Sigmoid colon (tissue), 4 donors: Measurements from ENCODE around the gene PELI2.

ENCODE experiments used
- POLR2A ChIP-seq, 2 donors: fragments of 450-650 bp; IDR thresholded peaks; one replicate each; pipeline ENCODE4 v1.6.1; 2016; ENCODE audit warnings: antibody characterized with exemption in 2 of 2, mild to moderate bottlenecking in 2 of 2, moderate library complexity in 2 of 2
- POLR2AphosphoS5 ChIP-seq, 4 donors: sonication (generic); formaldehyde crosslinking; IDR thresholded peaks; one replicate each; pipeline ENCODE4 v1.6.1; 2017; ENCODE audit warnings: antibody characterized with exemption in 4 of 4
- TF ChIP-seq, protein P1 (sequence below), 4 experiments: fragments of 450-650 bp in 3 of 4; fragments of 200-600 bp in 1 of 4; IDR thresholded peaks; one replicate each; pipeline ENCODE4 v1.5.1; 2016 to 2019; ENCODE audit warnings: antibody characterized with exemption in 4 of 4, mild to moderate bottlenecking in 3 of 4, moderate library complexity in 2 of 4

GRCh38 chr14:56168007-56168616 lies 49.9 kb downstream of the PELI2 start:
- TF ChIP-seq, protein P1, sequence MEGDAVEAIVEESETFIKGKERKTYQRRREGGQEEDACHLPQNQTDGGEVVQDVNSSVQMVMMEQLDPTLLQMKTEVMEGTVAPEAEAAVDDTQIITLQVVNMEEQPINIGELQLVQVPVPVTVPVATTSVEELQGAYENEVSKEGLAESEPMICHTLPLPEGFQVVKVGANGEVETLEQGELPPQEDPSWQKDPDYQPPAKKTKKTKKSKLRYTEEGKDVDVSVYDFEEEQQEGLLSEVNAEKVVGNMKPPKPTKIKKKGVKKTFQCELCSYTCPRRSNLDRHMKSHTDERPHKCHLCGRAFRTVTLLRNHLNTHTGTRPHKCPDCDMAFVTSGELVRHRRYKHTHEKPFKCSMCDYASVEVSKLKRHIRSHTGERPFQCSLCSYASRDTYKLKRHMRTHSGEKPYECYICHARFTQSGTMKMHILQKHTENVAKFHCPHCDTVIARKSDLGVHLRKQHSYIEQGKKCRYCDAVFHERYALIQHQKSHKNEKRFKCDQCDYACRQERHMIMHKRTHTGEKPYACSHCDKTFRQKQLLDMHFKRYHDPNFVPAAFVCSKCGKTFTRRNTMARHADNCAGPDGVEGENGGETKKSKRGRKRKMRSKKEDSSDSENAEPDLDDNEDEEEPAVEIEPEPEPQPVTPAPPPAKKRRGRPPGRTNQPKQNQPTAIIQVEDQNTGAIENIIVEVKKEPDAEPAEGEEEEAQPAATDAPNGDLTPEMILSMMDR (IDR thresholded peaks at IDR 0.05), result no peak
- TF ChIP-seq POLR2A (IDR thresholded peaks at IDR 0.05) (no peak), POLR2AphosphoS5 (IDR thresholded peaks at IDR 0.05) (no peak)
